Measurements from ENCODE around the gene CA11.

Gene CA11

GRCh38 chr19:48670699-48671445 lies 24.9 kb upstream of the CA11 start:
- 85 to 86% methylated on average over 21 of the region's 21 CpGs for WGBS, 2 experiments

DNA sequence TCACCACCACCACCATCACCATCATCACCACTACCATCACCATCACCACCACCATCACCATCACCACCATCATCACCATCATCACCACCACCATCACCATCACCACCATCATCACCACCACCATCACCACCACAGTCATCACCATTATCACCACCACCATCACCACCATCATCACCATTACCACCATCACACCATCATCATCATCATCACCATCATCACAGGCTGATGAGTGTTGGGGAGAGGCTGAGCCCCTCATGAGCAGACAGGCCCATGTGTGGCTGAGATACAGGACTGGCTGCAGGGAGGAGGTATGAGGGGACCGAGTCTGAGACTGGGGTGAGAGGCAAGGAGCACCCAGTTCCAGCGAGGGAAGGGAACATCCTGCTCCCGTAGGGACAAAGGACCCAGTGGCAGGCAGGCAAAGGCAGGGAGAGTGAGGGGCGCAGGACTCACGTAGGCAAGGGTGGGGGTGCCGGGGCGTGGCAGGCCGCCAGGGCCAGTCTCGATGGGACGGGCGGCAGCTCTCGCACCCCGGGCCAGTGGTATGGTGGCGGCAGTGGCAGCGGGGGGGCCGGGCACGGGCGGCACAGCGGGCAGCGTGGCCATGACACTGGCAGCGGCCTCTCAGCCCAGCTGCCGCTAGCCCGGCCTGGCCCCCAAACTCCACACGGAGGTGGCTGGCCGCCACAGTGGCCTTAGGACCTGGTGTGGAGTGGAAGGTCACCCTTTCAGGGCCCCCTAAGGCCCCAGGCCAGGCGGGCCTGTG lies 24.1 kb upstream of the CA11 start:
- Histone ChIP-seq H3K27me3 (ENCODE audit: control insufficient read depth, insufficient read depth, low read length, poor library complexity, severe bottlenecking) (peaks cover 4% of the 10 kb centered on the region), H3K36me3 (ENCODE audit: control insufficient read depth, insufficient read depth, low read length) (no peaks in the 10 kb centered on the region), H3K27ac (ENCODE audit: insufficient read depth, low read depth, low read length, poor library complexity, severe bottlenecking) (no peak overlapping the region), H3K9me3 (ENCODE audit: control insufficient read depth, low read length) (no peaks in the 10 kb centered on the region), H3K4me3 (ENCODE audit: insufficient read depth, low read depth, low read length) (no peak overlapping the region), H3K4me1 (ENCODE audit: control insufficient read depth, insufficient read depth, low read length) (peaks cover 29% of the 10 kb centered on the region)
- 95 to 96% methylated on average over 26 of the region's 26 CpGs for WGBS, 2 experiments

More at GRCh38 chr19:48670699-48671445, 24.9 kb upstream of the CA11 start:
- H3K9me3 ChIP-seq (ENCODE audit: control insufficient read depth, low read length) = no peaks in the 10 kb centered on the region
- H3K36me3 ChIP-seq (ENCODE audit: control insufficient read depth, insufficient read depth, low read length) = no peaks in the 10 kb centered on the region
- peaks cover 4% of the 10 kb centered on the region for H3K27me3 ChIP-seq (ENCODE audit: control insufficient read depth, insufficient read depth, low read length, poor library complexity, severe bottlenecking)
- no peak overlapping the region for H3K4me3 ChIP-seq (ENCODE audit: insufficient read depth, low read depth, low read length)
- H3K27ac ChIP-seq (ENCODE audit: insufficient read depth, low read depth, low read length, poor library complexity, severe bottlenecking) = no peak overlapping the region
- peaks cover 29% of the 10 kb centered on the region for H3K4me1 ChIP-seq (ENCODE audit: control insufficient read depth, insufficient read depth, low read length)

GRCh38 chr19:48668761-48669160 lies 22.8 kb upstream of the CA11 start:
- H3K27me3 ChIP-seq (ENCODE audit: control insufficient read depth, insufficient read depth, low read length, poor library complexity, severe bottlenecking) = peaks cover 3% of the 10 kb centered on the region
- H3K4me3 ChIP-seq (ENCODE audit: insufficient read depth, low read depth, low read length) = no peak overlapping the region
- WGBS, 2 experiments = 85 to 90% methylated on average over 2 of the region's 2 CpGs
- H3K9me3 ChIP-seq (ENCODE audit: control insufficient read depth, low read length) = no peaks in the 10 kb centered on the region
- no peaks in the 10 kb centered on the region for H3K36me3 ChIP-seq (ENCODE audit: control insufficient read depth, insufficient read depth, low read length)
- H3K4me1 ChIP-seq (ENCODE audit: control insufficient read depth, insufficient read depth, low read length) = peaks cover 17% of the 10 kb centered on the region
- H3K27ac ChIP-seq (ENCODE audit: insufficient read depth, low read depth, low read length, poor library complexity, severe bottlenecking) = no peak overlapping the region

DNA sequence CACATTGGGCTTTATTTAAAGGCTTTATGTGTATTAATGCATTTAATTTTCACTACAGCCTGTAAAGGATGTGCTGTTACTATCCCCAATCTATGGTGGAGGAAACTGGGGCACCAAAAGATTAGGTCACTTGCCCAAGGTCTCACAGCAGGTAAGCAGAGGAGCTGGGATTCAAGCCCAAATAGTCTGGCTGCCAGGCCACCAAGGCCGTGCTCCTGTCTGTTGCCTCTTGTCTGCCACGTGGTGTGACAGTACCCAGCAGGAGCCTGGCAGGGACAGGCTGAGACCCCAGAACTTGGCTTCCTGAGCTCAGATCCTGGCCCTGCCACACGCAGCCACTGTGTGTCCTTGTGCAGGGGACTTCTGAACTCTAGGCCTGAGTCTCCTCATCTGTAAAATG lies 22.3 kb upstream of the CA11 start:
- Histone ChIP-seq H3K4me3 (ENCODE audit: insufficient read depth, low read depth, low read length) (no peak overlapping the region), H3K9me3 (ENCODE audit: control insufficient read depth, low read length) (no peaks in the 10 kb centered on the region), H3K27me3 (ENCODE audit: control insufficient read depth, insufficient read depth, low read length, poor library complexity, severe bottlenecking) (no peaks in the 10 kb centered on the region), H3K27ac (ENCODE audit: insufficient read depth, low read depth, low read length, poor library complexity, severe bottlenecking) (no peak overlapping the region), H3K4me1 (ENCODE audit: control insufficient read depth, insufficient read depth, low read length) (peaks cover 12% of the 10 kb centered on the region), H3K36me3 (ENCODE audit: control insufficient read depth, insufficient read depth, low read length) (no peaks in the 10 kb centered on the region)
- WGBS, 2 experiments = 91 to 94% methylated on average over 3 of the region's 3 CpGs

GRCh38 chr19:48665786-48666185 lies 19.8 kb upstream of the CA11 start:
- no peak overlapping the region for H3K4me3 ChIP-seq (ENCODE audit: insufficient read depth, low read depth, low read length)
- peaks cover 4% of the 10 kb centered on the region for H3K4me1 ChIP-seq (ENCODE audit: control insufficient read depth, insufficient read depth, low read length)
- 93 to 97% methylated on average over 6 of the region's 6 CpGs for WGBS, 2 experiments
- no peaks in the 10 kb centered on the region for H3K9me3 ChIP-seq (ENCODE audit: control insufficient read depth, low read length)
- H3K36me3 ChIP-seq (ENCODE audit: control insufficient read depth, insufficient read depth, low read length) = no peaks in the 10 kb centered on the region
- no peak overlapping the region for H3K27ac ChIP-seq (ENCODE audit: insufficient read depth, low read depth, low read length, poor library complexity, severe bottlenecking)
- H3K27me3 ChIP-seq (ENCODE audit: control insufficient read depth, insufficient read depth, low read length, poor library complexity, severe bottlenecking) = no peaks in the 10 kb centered on the region

GRCh38 chr19:48664476-48664875 lies 18.5 kb upstream of the CA11 start:
- Histone ChIP-seq H3K4me3 (ENCODE audit: insufficient read depth, low read depth, low read length) (no peak overlapping the region), H3K4me1 (ENCODE audit: control insufficient read depth, insufficient read depth, low read length) (no peaks in the 10 kb centered on the region), H3K9me3 (ENCODE audit: control insufficient read depth, low read length) (no peaks in the 10 kb centered on the region), H3K27me3 (ENCODE audit: control insufficient read depth, insufficient read depth, low read length, poor library complexity, severe bottlenecking) (no peaks in the 10 kb centered on the region), H3K27ac (ENCODE audit: insufficient read depth, low read depth, low read length, poor library complexity, severe bottlenecking) (no peak overlapping the region), H3K36me3 (ENCODE audit: control insufficient read depth, insufficient read depth, low read length) (no peaks in the 10 kb centered on the region)
- WGBS, 2 experiments = 82 to 89% methylated on average over 14 of the region's 14 CpGs

GRCh38 chr19:48663667-48664066 lies 17.7 kb upstream of the CA11 start:
- Histone ChIP-seq H3K27ac (ENCODE audit: insufficient read depth, low read depth, low read length, poor library complexity, severe bottlenecking) (no peak overlapping the region), H3K4me3 (ENCODE audit: insufficient read depth, low read depth, low read length) (no peak overlapping the region), H3K27me3 (ENCODE audit: control insufficient read depth, insufficient read depth, low read length, poor library complexity, severe bottlenecking) (no peaks in the 10 kb centered on the region), H3K36me3 (ENCODE audit: control insufficient read depth, insufficient read depth, low read length) (no peaks in the 10 kb centered on the region), H3K4me1 (ENCODE audit: control insufficient read depth, insufficient read depth, low read length) (no peaks in the 10 kb centered on the region), H3K9me3 (ENCODE audit: control insufficient read depth, low read length) (no peaks in the 10 kb centered on the region)
- WGBS, 2 experiments = 90 to 94% methylated on average over 4 of the region's 4 CpGs

GRCh38 chr19:48661711-48662090 lies 15.7 kb upstream of the CA11 start:
- Histone ChIP-seq H3K27ac (ENCODE audit: insufficient read depth, low read depth, low read length, poor library complexity, severe bottlenecking) (no peak overlapping the region), H3K4me1 (ENCODE audit: control insufficient read depth, insufficient read depth, low read length) (no peaks in the 10 kb centered on the region), H3K27me3 (ENCODE audit: control insufficient read depth, insufficient read depth, low read length, poor library complexity, severe bottlenecking) (no peaks in the 10 kb centered on the region), H3K4me3 (ENCODE audit: insufficient read depth, low read depth, low read length) (no peak overlapping the region), H3K9me3 (ENCODE audit: control insufficient read depth, low read length) (no peaks in the 10 kb centered on the region), H3K36me3 (ENCODE audit: control insufficient read depth, insufficient read depth, low read length) (no peaks in the 10 kb centered on the region)
- 96% methylated on average over 50 of the region's 50 CpGs for WGBS, 2 experiments

DNA sequence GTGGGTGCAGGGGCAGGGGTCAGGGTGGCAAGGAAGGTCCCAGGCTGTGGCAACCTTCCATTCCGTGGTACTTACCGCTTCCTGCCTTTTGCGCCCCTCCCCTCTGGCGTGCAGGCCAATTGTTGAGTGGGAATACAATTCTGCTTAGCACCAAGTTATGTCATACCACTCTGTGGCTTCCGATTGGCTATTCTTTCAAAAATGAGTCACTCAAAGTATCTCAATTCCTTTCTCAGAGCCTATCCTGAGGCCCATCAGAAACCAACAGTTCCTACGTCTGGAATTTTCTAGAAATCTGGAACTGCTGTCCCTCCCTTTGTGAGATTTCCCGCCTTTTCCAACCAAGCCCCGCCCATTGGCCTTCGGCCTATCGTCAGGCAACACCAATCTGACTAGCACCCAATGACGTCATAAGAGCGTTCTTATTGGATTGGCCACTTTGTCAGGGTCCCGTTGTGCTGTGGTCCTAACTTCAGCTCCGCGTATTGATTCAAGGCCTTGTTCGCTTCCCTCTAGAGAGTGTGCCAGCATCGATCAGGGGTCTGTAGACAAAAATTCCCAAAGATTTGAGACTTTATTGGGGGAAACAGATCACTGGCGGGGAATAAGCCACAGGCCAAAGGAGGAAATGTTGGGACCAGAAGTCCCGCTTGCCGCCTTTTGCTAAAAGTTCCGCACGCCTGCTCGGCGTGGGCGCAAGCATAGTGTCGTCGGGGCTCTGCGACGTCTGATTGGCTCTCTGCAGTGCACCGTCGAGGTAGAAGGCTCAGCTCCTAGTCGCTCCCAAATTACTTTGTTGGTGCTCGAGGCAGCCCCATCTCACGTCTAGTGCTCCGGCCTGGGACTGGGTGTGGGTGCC lies 15.1 kb upstream of the CA11 start:
- Histone ChIP-seq H3K4me1 (ENCODE audit: control insufficient read depth, insufficient read depth, low read length) (no peaks in the 10 kb centered on the region), H3K27ac (ENCODE audit: insufficient read depth, low read depth, low read length, poor library complexity, severe bottlenecking) (no peak overlapping the region), H3K27me3 (ENCODE audit: control insufficient read depth, insufficient read depth, low read length, poor library complexity, severe bottlenecking) (no peaks in the 10 kb centered on the region), H3K4me3 (ENCODE audit: insufficient read depth, low read depth, low read length) (no peak overlapping the region), H3K36me3 (ENCODE audit: control insufficient read depth, insufficient read depth, low read length) (no peaks in the 10 kb centered on the region), H3K9me3 (ENCODE audit: control insufficient read depth, low read length) (no peaks in the 10 kb centered on the region)
- WGBS, 2 experiments = 92% methylated on average over 35 of the region's 35 CpGs

DNA sequence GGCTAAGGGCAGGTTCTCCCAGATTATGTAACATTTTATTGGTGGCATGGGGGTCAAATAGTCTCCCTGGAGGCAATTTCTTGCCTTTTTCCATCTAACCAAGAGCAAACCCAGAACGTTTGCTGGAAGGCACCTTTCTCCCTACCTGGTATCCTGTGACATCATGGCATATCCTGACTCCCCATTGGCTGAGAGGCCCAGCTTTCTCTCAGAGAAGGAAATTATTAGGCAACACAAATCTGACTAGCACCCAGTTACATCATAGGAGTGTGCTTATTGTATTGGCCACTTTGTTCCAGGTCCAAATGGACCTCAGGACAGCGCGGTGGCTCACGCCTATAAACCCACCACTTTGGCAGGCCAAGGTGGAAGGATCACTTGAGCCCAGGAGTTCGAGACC lies 13.8 kb upstream of the CA11 start:
- no peak overlapping the region for H3K27ac ChIP-seq (ENCODE audit: insufficient read depth, low read depth, low read length, poor library complexity, severe bottlenecking)
- no peaks in the 10 kb centered on the region for H3K36me3 ChIP-seq (ENCODE audit: control insufficient read depth, insufficient read depth, low read length)
- no peaks in the 10 kb centered on the region for H3K27me3 ChIP-seq (ENCODE audit: control insufficient read depth, insufficient read depth, low read length, poor library complexity, severe bottlenecking)
- no peaks in the 10 kb centered on the region for H3K9me3 ChIP-seq (ENCODE audit: control insufficient read depth, low read length)
- no peaks in the 10 kb centered on the region for H3K4me1 ChIP-seq (ENCODE audit: control insufficient read depth, insufficient read depth, low read length)
- no peak overlapping the region for H3K4me3 ChIP-seq (ENCODE audit: insufficient read depth, low read depth, low read length)
- WGBS, 2 experiments = 85 to 87% methylated on average over 5 of the region's 5 CpGs
